Astrocyte of the spinal cord (primary cell): Measurements from ENCODE around the gene TPBGL.

ENCODE experiments used
- DNase-seq: peaks from one replicate; pipeline ENCODE4 v3.0.0; 2011; ENCODE audit warnings: low read depth, low spot score
- H3K4me3 ChIP-seq: 2 replicates; pipeline ENCODE4 v1.5.1; 2011; ENCODE audit warnings: low read depth, mild to moderate bottlenecking, low read length, moderate library complexity
- in situ Hi-C: cut with HindIII; loops from 2 replicates; pipeline ENCODE4 v1.10.0; 2017; ENCODE audit warnings: low sequenced_read_pairs
- TF ChIP-seq, protein P1 (sequence below): IDR thresholded peaks from 2 replicates; pipeline ENCODE4 v1.5.1; 2012; ENCODE audit warnings: low read depth, mild to moderate bottlenecking, low read length, inconsistent platforms

The TPBGL gene

GRCh38 chr11:75280227-75280701 is 39.7 kb downstream of the TPBGL start:
- in situ Hi-C loops: no loop called here
- TF ChIP-seq, protein P1, sequence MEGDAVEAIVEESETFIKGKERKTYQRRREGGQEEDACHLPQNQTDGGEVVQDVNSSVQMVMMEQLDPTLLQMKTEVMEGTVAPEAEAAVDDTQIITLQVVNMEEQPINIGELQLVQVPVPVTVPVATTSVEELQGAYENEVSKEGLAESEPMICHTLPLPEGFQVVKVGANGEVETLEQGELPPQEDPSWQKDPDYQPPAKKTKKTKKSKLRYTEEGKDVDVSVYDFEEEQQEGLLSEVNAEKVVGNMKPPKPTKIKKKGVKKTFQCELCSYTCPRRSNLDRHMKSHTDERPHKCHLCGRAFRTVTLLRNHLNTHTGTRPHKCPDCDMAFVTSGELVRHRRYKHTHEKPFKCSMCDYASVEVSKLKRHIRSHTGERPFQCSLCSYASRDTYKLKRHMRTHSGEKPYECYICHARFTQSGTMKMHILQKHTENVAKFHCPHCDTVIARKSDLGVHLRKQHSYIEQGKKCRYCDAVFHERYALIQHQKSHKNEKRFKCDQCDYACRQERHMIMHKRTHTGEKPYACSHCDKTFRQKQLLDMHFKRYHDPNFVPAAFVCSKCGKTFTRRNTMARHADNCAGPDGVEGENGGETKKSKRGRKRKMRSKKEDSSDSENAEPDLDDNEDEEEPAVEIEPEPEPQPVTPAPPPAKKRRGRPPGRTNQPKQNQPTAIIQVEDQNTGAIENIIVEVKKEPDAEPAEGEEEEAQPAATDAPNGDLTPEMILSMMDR: peak; percentile 98
- no peak overlapping the region for H3K4me3 ChIP-seq
- peak; percentile 58 for DNase-seq

- in situ Hi-C loops: no loop called here
- DNase-seq: no peak
- TF ChIP-seq, protein P1: no peak
- H3K4me3 ChIP-seq: no peak overlapping the region
Observed at GRCh38 chr11:75280770-75281468, 40.3 kb downstream of the TPBGL start.

DNA sequence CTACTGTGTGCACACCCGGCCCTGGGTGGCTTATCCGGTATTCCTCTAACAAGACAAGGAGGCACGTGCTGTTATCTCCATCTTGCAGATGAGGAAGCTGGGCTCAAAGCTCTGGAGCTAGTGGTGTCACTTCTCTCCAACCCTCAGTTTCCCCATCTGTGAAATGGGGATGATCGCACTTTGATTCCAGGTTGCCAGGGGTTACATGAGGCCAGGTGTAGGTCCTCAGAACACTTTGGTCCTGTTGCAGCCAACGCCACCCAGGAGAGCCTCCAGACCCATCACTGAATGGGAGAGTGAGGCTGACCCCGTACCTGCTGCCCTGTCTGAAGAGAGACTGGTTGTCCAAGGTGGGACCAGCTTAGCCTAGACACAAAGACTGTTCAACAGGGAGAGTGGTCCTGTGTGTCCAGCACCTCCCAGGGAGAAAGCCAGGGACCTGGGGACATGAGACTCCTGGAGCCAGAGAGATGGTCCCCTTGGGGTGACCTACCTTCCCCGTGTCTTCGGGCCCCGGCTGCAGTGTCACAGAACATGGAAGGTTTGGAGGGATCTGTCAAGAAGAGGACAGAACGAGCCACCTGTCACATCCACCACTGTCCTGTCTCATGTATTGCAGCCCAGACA is 41.0 kb downstream of the TPBGL start:
- DNase-seq: no peak
- TF ChIP-seq, protein P1: no peak
- in situ Hi-C loops: no loop called here
- no peak overlapping the region for H3K4me3 ChIP-seq

- DNase-seq: no peak
- no peak overlapping the region for H3K4me3 ChIP-seq
- TF ChIP-seq, protein P1: no peak
- in situ Hi-C loops: no loop called here
Observed at GRCh38 chr11:75283391-75283931, 42.9 kb downstream of the TPBGL start.

- no peak overlapping the region for H3K4me3 ChIP-seq
- TF ChIP-seq, protein P1: no peak
- in situ Hi-C loops: no loop called here
- DNase-seq: no peak
Observed at GRCh38 chr11:75285776-75286360, 45.3 kb downstream of the TPBGL start.

DNA sequence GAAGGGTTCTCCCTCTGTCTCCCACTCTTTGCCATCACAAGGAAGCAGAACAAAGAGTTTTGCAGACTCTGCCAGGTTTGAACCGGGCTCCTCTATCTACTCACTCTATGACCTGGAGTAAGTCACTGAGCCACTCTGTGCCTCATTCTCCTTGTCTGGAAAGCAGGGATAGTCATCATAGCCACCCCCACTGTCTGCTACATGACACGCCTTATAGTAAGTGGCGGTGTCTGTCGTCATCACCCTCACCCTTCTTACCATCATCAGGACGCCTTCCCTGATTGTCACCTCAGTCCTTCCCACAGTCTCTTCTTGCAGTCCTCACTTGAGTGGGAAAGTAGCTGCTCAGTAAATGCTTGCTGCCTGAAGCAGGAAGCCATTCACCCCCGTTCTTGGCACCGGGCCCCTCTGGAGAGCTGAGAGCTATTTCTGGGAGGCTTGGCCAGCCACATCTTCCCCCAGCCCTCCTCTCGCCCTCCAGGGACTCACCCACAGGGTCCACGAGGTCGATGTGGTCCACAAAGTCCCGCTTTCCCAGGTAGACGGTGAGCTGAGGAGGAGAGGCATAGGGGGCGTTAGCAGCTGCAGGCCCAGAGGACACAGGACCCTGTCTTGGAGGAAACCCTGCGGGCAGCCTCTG is 46.4 kb downstream of the TPBGL start:
- H3K4me3 ChIP-seq: no peak overlapping the region
- TF ChIP-seq, protein P1: no peak
- in situ Hi-C loops: no loop called here
- no peak for DNase-seq
